Endothelial cell (in vitro differentiated cells): ENCODE results near the gene TAL2. TPM values are rescaled to one million over a fixed set of nuclear protein-coding genes. Genes with fewer than 3 reads are reported as not detected.

Experiments used
- DNase-seq: peaks from one replicate; pipeline ENCODE4 v3.0.0; 2021; ENCODE audit warnings: low spot score
- H3K27ac Mint-ChIP-seq: one replicate; pipeline ENCODE4 v1.8.0; 2021; ENCODE audit warnings: mixed read lengths, inconsistent platforms; ENCODE audit not compliant: unreplicated experiment
- H3K27me3 Mint-ChIP-seq: one replicate; pipeline ENCODE4 v1.8.0; 2021; ENCODE audit warnings: mild to moderate bottlenecking, moderate library complexity, mixed read lengths, inconsistent platforms; ENCODE audit not compliant: unreplicated experiment
- H3K36me3 Mint-ChIP-seq: one replicate; pipeline ENCODE4 v1.8.0; 2021; ENCODE audit warnings: mild to moderate bottlenecking, low read depth, mixed read lengths, inconsistent platforms; ENCODE audit not compliant: unreplicated experiment
- H3K4me1 Mint-ChIP-seq: one replicate; pipeline ENCODE4 v1.8.0; 2021; ENCODE audit warnings: mild to moderate bottlenecking, mixed read lengths, inconsistent platforms; ENCODE audit not compliant: unreplicated experiment
- H3K4me3 Mint-ChIP-seq: one replicate; pipeline ENCODE4 v1.8.0; 2021; ENCODE audit warnings: mild to moderate bottlenecking, mixed read lengths, inconsistent platforms; ENCODE audit not compliant: unreplicated experiment
- H3K9me3 Mint-ChIP-seq: one replicate; pipeline ENCODE4 v1.8.0; 2021; ENCODE audit warnings: mixed read lengths, inconsistent platforms; ENCODE audit not compliant: unreplicated experiment
- long read RNA-seq: library from polyadenylated mRNA; unstranded; transcript quantifications from one replicate; pipeline ENCODE4 v2.0.0, GENCODE V29; 2020; ENCODE audit not compliant: unreplicated experiment
- total RNA-seq: library from RNA; stranded (reverse); fragmentation: NEBNext Ultra II Directional; extraction: Animal tissue kit (Norgen Biotek cat#: 25700); gene quantifications from one replicate; pipeline ENCODE4 v1.2.1, GENCODE V29; 2021; ENCODE audit not compliant: unreplicated experiment
- TF ChIP-seq, protein P1 (sequence below): fragments of 200-600 bp; sonication (generic); IDR thresholded peaks from one replicate; pipeline ENCODE4 v1.5.0; 2021; ENCODE audit warnings: antibody characterized with exemption; ENCODE audit not compliant: unreplicated experiment

The TAL2 gene
- total RNA-seq: 3.5 TPM
- long read RNA-seq: 0 reads

DNA sequence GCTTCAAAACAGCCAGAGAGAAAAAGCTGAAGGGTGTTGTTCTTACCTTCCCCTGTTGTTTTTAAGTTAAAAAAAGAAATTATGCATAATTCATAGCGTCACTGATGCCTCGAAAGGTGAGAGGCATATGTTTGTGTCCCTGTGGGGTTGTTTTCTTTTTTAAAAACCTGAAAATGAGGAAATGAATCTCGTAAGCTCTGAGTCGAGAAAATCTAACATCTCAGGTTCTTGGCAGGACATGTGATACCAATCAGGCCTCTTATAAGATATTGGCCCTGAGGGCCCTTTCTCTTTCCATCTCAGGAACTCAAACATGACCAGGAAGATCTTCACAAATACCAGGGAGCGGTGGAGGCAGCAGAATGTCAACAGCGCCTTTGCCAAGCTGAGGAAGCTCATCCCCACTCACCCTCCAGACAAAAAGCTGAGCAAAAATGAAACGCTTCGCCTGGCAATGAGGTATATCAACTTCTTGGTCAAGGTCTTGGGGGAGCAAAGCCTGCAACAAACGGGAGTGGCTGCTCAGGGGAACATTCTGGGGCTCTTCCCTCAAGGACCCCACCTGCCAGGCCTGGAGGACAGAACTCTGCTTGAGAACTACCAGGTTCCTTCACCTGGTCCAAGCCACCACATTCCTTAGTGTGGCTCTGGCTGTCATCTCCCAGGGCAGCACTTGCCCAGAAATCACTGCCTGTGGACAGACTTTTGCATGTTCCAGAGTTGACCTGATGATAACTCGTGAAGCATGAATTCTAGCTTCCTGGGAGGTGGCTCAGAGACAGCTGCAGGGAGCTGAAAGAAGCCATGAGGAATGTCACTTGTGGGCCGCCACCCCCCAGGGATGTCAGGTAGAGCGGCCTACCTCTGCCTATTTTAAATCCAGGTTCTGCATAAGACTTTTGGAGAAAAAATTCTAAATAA is at the start of gene TAL2:
Gene TAL2, plus strand, starts transcription at position 274 of the 921 bp plus-strand sequence. Its CDS starts 40 bp downstream, at position 314.
- H3K27me3 Mint-ChIP-seq: peaks cover 1% of the 10 kb centered on the region
- no peaks in the 10 kb centered on the region for H3K9me3 Mint-ChIP-seq
- no peak within 1 kb of the TSS for H3K27ac Mint-ChIP-seq
- H3K4me1 Mint-ChIP-seq: peaks cover 13% of the 10 kb centered on the region
- H3K36me3 Mint-ChIP-seq: peaks cover 4% of the 10 kb centered on the region
- TF ChIP-seq, protein P1, sequence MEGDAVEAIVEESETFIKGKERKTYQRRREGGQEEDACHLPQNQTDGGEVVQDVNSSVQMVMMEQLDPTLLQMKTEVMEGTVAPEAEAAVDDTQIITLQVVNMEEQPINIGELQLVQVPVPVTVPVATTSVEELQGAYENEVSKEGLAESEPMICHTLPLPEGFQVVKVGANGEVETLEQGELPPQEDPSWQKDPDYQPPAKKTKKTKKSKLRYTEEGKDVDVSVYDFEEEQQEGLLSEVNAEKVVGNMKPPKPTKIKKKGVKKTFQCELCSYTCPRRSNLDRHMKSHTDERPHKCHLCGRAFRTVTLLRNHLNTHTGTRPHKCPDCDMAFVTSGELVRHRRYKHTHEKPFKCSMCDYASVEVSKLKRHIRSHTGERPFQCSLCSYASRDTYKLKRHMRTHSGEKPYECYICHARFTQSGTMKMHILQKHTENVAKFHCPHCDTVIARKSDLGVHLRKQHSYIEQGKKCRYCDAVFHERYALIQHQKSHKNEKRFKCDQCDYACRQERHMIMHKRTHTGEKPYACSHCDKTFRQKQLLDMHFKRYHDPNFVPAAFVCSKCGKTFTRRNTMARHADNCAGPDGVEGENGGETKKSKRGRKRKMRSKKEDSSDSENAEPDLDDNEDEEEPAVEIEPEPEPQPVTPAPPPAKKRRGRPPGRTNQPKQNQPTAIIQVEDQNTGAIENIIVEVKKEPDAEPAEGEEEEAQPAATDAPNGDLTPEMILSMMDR: no peak
- H3K4me3 Mint-ChIP-seq: no peak within 1 kb of the TSS
- DNase-seq: no peak

DNA sequence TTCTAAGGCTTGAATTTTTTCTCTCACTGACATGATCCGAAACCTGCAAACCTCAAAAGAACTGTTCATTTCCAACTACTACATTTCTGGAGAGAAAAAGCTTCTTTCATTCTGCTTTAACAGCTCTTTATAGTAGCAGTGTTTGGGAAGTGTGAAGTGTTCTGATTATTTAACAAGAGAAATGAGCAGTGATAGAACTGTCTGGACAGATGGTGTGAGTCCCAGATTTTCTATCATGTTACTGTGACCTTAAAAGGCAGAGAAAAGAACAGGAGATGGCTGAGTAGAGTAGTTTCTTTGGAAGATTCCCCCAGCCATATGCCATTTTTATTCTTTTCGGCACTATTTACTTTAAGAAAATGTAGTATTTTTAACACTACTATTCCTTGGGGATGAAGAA is 41.3 kb upstream of the TAL2 start:
- Mint-ChIP-seq H3K4me3 (no peak overlapping the region), H3K9me3 (no peaks in the 10 kb centered on the region), H3K4me1 (no peaks in the 10 kb centered on the region), H3K27ac (no peak overlapping the region), H3K27me3 (no peaks in the 10 kb centered on the region), H3K36me3 (no peaks in the 10 kb centered on the region)
- DNase-seq: no peak
- TF ChIP-seq, protein P1: no peak

GRCh38 chr9:105625088-105625487 is 37.2 kb upstream of the TAL2 start:
- H3K27ac Mint-ChIP-seq: no peak overlapping the region
- no peaks in the 10 kb centered on the region for H3K4me1 Mint-ChIP-seq
- TF ChIP-seq, protein P1: no peak
- H3K4me3 Mint-ChIP-seq: no peak overlapping the region
- H3K9me3 Mint-ChIP-seq: no peaks in the 10 kb centered on the region
- no peaks in the 10 kb centered on the region for H3K27me3 Mint-ChIP-seq
- DNase-seq: no peak
- no peaks in the 10 kb centered on the region for H3K36me3 Mint-ChIP-seq

GRCh38 chr9:105632807-105633206 is 29.4 kb upstream of the TAL2 start:
- no peaks in the 10 kb centered on the region for H3K9me3 Mint-ChIP-seq
- H3K27me3 Mint-ChIP-seq: no peaks in the 10 kb centered on the region
- H3K36me3 Mint-ChIP-seq: no peaks in the 10 kb centered on the region
- TF ChIP-seq, protein P1: no peak
- H3K4me3 Mint-ChIP-seq: no peak overlapping the region
- no peak for DNase-seq
- H3K4me1 Mint-ChIP-seq: peaks cover 5% of the 10 kb centered on the region
- H3K27ac Mint-ChIP-seq: no peak overlapping the region

GRCh38 chr9:105633411-105633810 is 28.8 kb upstream of the TAL2 start:
- no peak overlapping the region for H3K27ac Mint-ChIP-seq
- no peak overlapping the region for H3K4me3 Mint-ChIP-seq
- no peaks in the 10 kb centered on the region for H3K9me3 Mint-ChIP-seq
- no peaks in the 10 kb centered on the region for H3K27me3 Mint-ChIP-seq
- no peaks in the 10 kb centered on the region for H3K36me3 Mint-ChIP-seq
- H3K4me1 Mint-ChIP-seq: peaks cover 5% of the 10 kb centered on the region
- TF ChIP-seq, protein P1: no peak
- no peak for DNase-seq
